ENCODE data around the gene DRC7.

DRC7 gene

DNA sequence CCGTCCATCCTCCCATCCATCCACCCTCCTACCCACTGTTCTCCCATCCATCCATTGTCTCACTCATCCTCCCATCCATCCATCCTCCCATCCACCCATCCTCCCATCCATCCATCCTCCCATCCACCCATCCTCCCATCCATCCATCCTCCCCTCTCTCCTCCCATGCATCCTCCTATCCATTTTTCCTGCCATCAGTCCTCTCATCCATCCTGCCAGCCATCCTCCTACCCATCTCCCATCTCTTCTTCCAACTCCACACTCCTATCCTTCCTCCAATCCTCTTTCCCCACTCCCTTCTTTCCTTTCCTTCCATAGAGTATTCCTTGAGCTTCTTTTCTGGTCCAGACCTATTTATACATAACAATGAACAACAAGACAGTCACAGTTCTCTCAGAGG lies 12.1 kb downstream of the DRC7 start:
- TF ChIP-seq REST (IDR thresholded peaks at IDR 0.05; ENCODE audit: insufficient read depth in 1 of 2, low read depth in 2 of 2, low read length in 2 of 2) (no peak), FOXP2 (optimal IDR thresholded peaks at IDR 0.05; ENCODE audit: borderline replicate concordance, extremely low read depth, extremely low read length, insufficient read depth) (no peak)

- TF ChIP-seq POLR2AphosphoS5 (IDR thresholded peaks at IDR 0.05; ENCODE audit: low read depth, low read length) (no peak), REST (IDR thresholded peaks at IDR 0.05; ENCODE audit: insufficient read depth in 1 of 2, low read depth in 2 of 2, low read length in 2 of 2) (no peak), SIN3A (IDR thresholded peaks at IDR 0.05; ENCODE audit: borderline replicate concordance, insufficient read depth, low read length) (no peak), TAF1 (IDR thresholded peaks at IDR 0.05; ENCODE audit: borderline replicate concordance, insufficient read depth, low read length) (no peak), FOXP2 (optimal IDR thresholded peaks at IDR 0.05; ENCODE audit: borderline replicate concordance, extremely low read depth, extremely low read length, insufficient read depth) (no peak)
Observed at GRCh38 chr16:57707331-57707730, 12.7 kb downstream of the DRC7 start.

DNA sequence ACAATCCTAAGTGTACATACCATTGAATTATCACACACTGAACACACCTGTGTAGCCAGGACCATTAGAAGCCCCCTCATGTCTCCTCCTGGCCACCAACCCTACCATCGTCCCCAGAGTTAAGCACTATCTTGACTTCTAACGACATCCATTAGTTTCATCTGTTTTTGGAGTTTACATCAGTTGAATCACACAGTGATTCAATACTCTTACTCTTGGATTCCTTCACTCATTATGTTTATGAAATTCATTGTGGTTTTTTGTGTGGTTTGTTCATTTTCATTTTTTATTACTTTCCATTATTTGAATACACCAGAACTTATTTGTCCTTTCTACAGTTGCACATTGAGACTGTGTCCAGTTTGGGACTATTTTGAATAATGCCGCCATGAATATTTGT lies 13.6 kb downstream of the DRC7 start:
- TF ChIP-seq SIN3A (IDR thresholded peaks at IDR 0.05; ENCODE audit: borderline replicate concordance, insufficient read depth, low read length) (no peak), FOXP2 (optimal IDR thresholded peaks at IDR 0.05; ENCODE audit: borderline replicate concordance, extremely low read depth, extremely low read length, insufficient read depth) (no peak), REST (IDR thresholded peaks at IDR 0.05; ENCODE audit: insufficient read depth in 1 of 2, low read depth in 2 of 2, low read length in 2 of 2) (no peak), TAF1 (IDR thresholded peaks at IDR 0.05; ENCODE audit: borderline replicate concordance, insufficient read depth, low read length) (no peak), POLR2AphosphoS5 (IDR thresholded peaks at IDR 0.05; ENCODE audit: low read depth, low read length) (no peak)

- TF ChIP-seq SIN3A (IDR thresholded peaks at IDR 0.05; ENCODE audit: borderline replicate concordance, insufficient read depth, low read length) (no peak), POLR2AphosphoS5 (IDR thresholded peaks at IDR 0.05; ENCODE audit: low read depth, low read length) (no peak), FOXP2 (optimal IDR thresholded peaks at IDR 0.05; ENCODE audit: borderline replicate concordance, extremely low read depth, extremely low read length, insufficient read depth) (no peak), TAF1 (IDR thresholded peaks at IDR 0.05; ENCODE audit: borderline replicate concordance, insufficient read depth, low read length) (no peak), REST (IDR thresholded peaks at IDR 0.05; ENCODE audit: insufficient read depth in 1 of 2, low read depth in 2 of 2, low read length in 2 of 2) (no peak)
Observed at GRCh38 chr16:57709663-57710062, 15.1 kb downstream of the DRC7 start.

- TF ChIP-seq FOXP2 (optimal IDR thresholded peaks at IDR 0.05; ENCODE audit: borderline replicate concordance, extremely low read depth, extremely low read length, insufficient read depth) (no peak), REST (IDR thresholded peaks at IDR 0.05; ENCODE audit: insufficient read depth in 1 of 2, low read depth in 2 of 2, low read length in 2 of 2) (no peak), TAF1 (IDR thresholded peaks at IDR 0.05; ENCODE audit: borderline replicate concordance, insufficient read depth, low read length) (no peak), SIN3A (IDR thresholded peaks at IDR 0.05; ENCODE audit: borderline replicate concordance, insufficient read depth, low read length) (no peak), POLR2AphosphoS5 (IDR thresholded peaks at IDR 0.05; ENCODE audit: low read depth, low read length) (no peak)
Observed at GRCh38 chr16:57711346-57711745, 16.7 kb downstream of the DRC7 start.
